GM10847 (cell line): ENCODE results near the gene MICAL3.

ENCODE experiments used
- POLR2A ChIP-seq: IDR thresholded peaks from 2 replicates; pipeline ENCODE4 v1.6.1; 2011; ENCODE audit not compliant: insufficient read length; ENCODE audit errors: extremely low read depth

The MICAL3 gene

GRCh38 chr22:17884893-17885292 is 139.5 kb downstream of the MICAL3 start:
- TF ChIP-seq POLR2A, result no peak

- TF ChIP-seq POLR2A, result no peak
Measured at GRCh38 chr22:17884084-17884483, 140.3 kb downstream of the MICAL3 start.

GRCh38 chr22:17883356-17883755 is 141.0 kb downstream of the MICAL3 start:
- no peak for TF ChIP-seq POLR2A

- TF ChIP-seq POLR2A, result no peak
Measured at GRCh38 chr22:17882727-17883126, 141.6 kb downstream of the MICAL3 start.

GRCh38 chr22:17882162-17882561 is 142.2 kb downstream of the MICAL3 start:
- TF ChIP-seq POLR2A, result no peak

GRCh38 chr22:17881366-17881765 is 143.0 kb downstream of the MICAL3 start:
- TF ChIP-seq POLR2A, result no peak

- TF ChIP-seq POLR2A, result no peak
Measured at GRCh38 chr22:17880468-17880867, 143.9 kb downstream of the MICAL3 start.

- no peak for TF ChIP-seq POLR2A
Measured at GRCh38 chr22:17880020-17880419, 144.3 kb downstream of the MICAL3 start.

GRCh38 chr22:17878941-17879340 is 145.4 kb downstream of the MICAL3 start:
- TF ChIP-seq POLR2A, result no peak

GRCh38 chr22:17878186-17878694 is 146.1 kb downstream of the MICAL3 start:
- no peak for TF ChIP-seq POLR2A

GRCh38 chr22:17876306-17876831 is 148.0 kb downstream of the MICAL3 start:
- no peak for TF ChIP-seq POLR2A

GRCh38 chr22:17875631-17876030 is 148.7 kb downstream of the MICAL3 start:
- no peak for TF ChIP-seq POLR2A

- no peak for TF ChIP-seq POLR2A
Measured at GRCh38 chr22:17875156-17875555, 149.2 kb downstream of the MICAL3 start.

- no peak for TF ChIP-seq POLR2A
Measured at GRCh38 chr22:17874231-17874905, 150.0 kb downstream of the MICAL3 start.

GRCh38 chr22:17873804-17874203 is 150.6 kb downstream of the MICAL3 start:
- TF ChIP-seq POLR2A, result no peak

- no peak for TF ChIP-seq POLR2A
Measured at GRCh38 chr22:17873116-17873515, 151.2 kb downstream of the MICAL3 start.

- TF ChIP-seq POLR2A, result no peak
Measured at GRCh38 chr22:17872471-17872870, 151.9 kb downstream of the MICAL3 start.
